ENCODE measurements around the gene HS3ST5.

The HS3ST5 gene

DNA sequence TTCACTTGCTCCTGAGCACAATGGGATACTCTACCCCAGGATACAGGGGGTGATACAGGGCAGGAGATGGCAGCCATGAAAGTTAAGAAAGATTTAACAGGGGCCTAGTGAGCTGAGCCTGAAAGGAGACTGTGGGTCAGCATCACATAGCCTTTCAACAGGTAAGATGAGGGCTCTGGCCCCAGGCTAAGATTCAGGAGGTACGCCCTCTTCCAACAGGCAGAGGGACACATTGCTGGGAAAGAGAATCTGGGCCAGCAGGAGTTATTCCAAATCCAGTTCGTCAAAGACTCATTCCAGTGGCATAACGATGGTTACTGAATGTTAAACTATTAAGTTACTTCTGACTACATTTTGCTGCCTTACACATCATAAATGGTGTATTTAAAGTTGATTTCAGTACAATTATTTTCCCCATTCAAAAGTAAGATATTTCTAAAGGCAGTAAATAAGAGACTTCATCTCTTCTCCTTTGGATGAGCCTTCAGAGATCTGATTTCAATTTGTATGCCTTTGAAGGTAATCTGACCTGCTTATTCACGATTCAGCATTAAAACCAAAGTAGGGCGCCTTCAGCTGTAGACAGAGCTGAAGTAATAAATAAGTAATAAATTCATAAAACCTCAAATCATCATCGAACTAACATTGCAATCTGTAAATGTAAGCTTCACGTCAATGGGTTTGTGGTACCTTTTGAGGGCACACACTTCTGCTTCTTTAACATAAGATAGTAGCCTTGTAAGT, 62.4 kb downstream of the HS3ST5 start:
- no peak overlapping the region for H3K4me3 ChIP-seq (ENCODE audit: insufficient read depth, low read length, poor library complexity, severe bottlenecking)
- no peaks in the 10 kb centered on the region for H3K9me2 ChIP-seq (replicated peaks; ENCODE audit: insufficient read depth, low read length)
- no peaks in the 10 kb centered on the region for H4K20me1 ChIP-seq (ENCODE audit: low read depth, low read length)
- H3K27ac ChIP-seq (ENCODE audit: low read depth, low read length): no peak overlapping the region
- no peaks in the 10 kb centered on the region for H3F3A ChIP-seq (ENCODE audit: insufficient read depth)
- H3K4me2 ChIP-seq (ENCODE audit: low read depth, low read length, poor library complexity, severe bottlenecking): no peak overlapping the region
- no peaks in the 10 kb centered on the region for H3K79me2 ChIP-seq (ENCODE audit: insufficient read depth, low read length)
- H3K27me3 ChIP-seq (ENCODE audit: low read length): no peaks in the 10 kb centered on the region
- no peaks in the 10 kb centered on the region for H3K36me3 ChIP-seq (ENCODE audit: low read length)
- TF ChIP-seq, protein P1, sequence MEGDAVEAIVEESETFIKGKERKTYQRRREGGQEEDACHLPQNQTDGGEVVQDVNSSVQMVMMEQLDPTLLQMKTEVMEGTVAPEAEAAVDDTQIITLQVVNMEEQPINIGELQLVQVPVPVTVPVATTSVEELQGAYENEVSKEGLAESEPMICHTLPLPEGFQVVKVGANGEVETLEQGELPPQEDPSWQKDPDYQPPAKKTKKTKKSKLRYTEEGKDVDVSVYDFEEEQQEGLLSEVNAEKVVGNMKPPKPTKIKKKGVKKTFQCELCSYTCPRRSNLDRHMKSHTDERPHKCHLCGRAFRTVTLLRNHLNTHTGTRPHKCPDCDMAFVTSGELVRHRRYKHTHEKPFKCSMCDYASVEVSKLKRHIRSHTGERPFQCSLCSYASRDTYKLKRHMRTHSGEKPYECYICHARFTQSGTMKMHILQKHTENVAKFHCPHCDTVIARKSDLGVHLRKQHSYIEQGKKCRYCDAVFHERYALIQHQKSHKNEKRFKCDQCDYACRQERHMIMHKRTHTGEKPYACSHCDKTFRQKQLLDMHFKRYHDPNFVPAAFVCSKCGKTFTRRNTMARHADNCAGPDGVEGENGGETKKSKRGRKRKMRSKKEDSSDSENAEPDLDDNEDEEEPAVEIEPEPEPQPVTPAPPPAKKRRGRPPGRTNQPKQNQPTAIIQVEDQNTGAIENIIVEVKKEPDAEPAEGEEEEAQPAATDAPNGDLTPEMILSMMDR (IDR thresholded peaks at IDR 0.05; ENCODE audit: insufficient read depth, low read length, poor library complexity, severe bottlenecking): no peak
- no peak for TF ChIP-seq EZH2phosphoT487 (conservative IDR thresholded peaks at IDR 0.05; ENCODE audit: low read length)
- no peaks in the 10 kb centered on the region for H3K9me3 ChIP-seq (ENCODE audit: insufficient read depth, low read length)
- no peak overlapping the region for H2AFZ ChIP-seq (ENCODE audit: low read depth, low read length, severe bottlenecking)
- no peak overlapping the region for H3K9ac ChIP-seq (ENCODE audit: low read length)

DNA sequence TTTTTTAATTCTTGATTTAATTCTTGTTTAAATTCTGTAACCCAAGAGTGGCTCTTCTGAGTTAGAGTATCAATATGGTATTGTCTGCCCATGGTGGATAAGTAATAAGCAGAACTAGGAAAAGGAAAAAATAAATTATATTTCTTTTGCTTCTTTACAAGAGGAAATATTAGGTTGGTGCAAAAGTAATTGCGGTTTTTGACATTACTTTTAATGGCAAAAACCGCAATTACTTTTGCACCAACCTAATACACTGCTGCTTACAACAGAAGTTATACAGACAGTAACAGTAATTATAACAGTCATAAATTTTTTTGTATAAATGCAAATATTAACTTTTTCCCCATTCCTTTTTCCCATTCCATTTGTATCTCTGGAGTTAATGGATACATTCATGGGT, 65.6 kb downstream of the HS3ST5 start:
- H2AFZ ChIP-seq (ENCODE audit: low read depth, low read length, severe bottlenecking): no peak overlapping the region
- no peaks in the 10 kb centered on the region for H3F3A ChIP-seq (ENCODE audit: insufficient read depth)
- H3K27me3 ChIP-seq (ENCODE audit: low read length): no peaks in the 10 kb centered on the region
- no peaks in the 10 kb centered on the region for H4K20me1 ChIP-seq (ENCODE audit: low read depth, low read length)
- H3K79me2 ChIP-seq (ENCODE audit: insufficient read depth, low read length): no peaks in the 10 kb centered on the region
- no peaks in the 10 kb centered on the region for H3K9me2 ChIP-seq (replicated peaks; ENCODE audit: insufficient read depth, low read length)
- no peaks in the 10 kb centered on the region for H3K36me3 ChIP-seq (ENCODE audit: low read length)
- H3K9ac ChIP-seq (ENCODE audit: low read length): no peak overlapping the region
- H3K4me2 ChIP-seq (ENCODE audit: low read depth, low read length, poor library complexity, severe bottlenecking): no peak overlapping the region
- no peak overlapping the region for H3K4me3 ChIP-seq (ENCODE audit: insufficient read depth, low read length, poor library complexity, severe bottlenecking)
- H3K27ac ChIP-seq (ENCODE audit: low read depth, low read length): no peak overlapping the region
- TF ChIP-seq, protein P1 (IDR thresholded peaks at IDR 0.05; ENCODE audit: insufficient read depth, low read length, poor library complexity, severe bottlenecking): no peak
- TF ChIP-seq EZH2phosphoT487 (conservative IDR thresholded peaks at IDR 0.05; ENCODE audit: low read length): no peak
- no peaks in the 10 kb centered on the region for H3K9me3 ChIP-seq (ENCODE audit: insufficient read depth, low read length)

DNA sequence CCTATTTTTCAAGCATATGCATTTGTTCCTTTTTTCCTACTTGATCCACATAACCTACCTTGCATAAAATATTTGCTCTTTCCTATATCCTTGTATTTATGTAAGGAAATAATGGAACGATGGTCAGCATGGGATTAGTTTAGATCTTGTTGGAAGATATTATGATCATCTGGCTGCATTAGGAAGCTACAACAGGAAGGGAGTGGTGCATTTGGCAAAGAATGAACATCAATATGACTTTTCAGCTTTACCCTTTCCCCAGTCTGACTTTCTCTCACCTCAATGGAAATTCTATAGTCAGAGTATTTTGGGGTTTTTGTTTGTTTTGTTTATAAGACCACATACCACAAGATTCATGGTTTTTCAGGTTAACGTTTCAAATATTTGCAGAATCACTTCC, 66.0 kb downstream of the HS3ST5 start:
- H3K79me2 ChIP-seq (ENCODE audit: insufficient read depth, low read length): no peaks in the 10 kb centered on the region
- no peaks in the 10 kb centered on the region for H3K27me3 ChIP-seq (ENCODE audit: low read length)
- no peak overlapping the region for H3K27ac ChIP-seq (ENCODE audit: low read depth, low read length)
- H2AFZ ChIP-seq (ENCODE audit: low read depth, low read length, severe bottlenecking): no peak overlapping the region
- no peaks in the 10 kb centered on the region for H3K9me2 ChIP-seq (replicated peaks; ENCODE audit: insufficient read depth, low read length)
- H3K9ac ChIP-seq (ENCODE audit: low read length): no peak overlapping the region
- no peaks in the 10 kb centered on the region for H3F3A ChIP-seq (ENCODE audit: insufficient read depth)
- no peak for TF ChIP-seq EZH2phosphoT487 (conservative IDR thresholded peaks at IDR 0.05; ENCODE audit: low read length)
- TF ChIP-seq, protein P1 (IDR thresholded peaks at IDR 0.05; ENCODE audit: insufficient read depth, low read length, poor library complexity, severe bottlenecking): no peak
- no peaks in the 10 kb centered on the region for H3K36me3 ChIP-seq (ENCODE audit: low read length)
- no peak overlapping the region for H3K4me2 ChIP-seq (ENCODE audit: low read depth, low read length, poor library complexity, severe bottlenecking)
- H4K20me1 ChIP-seq (ENCODE audit: low read depth, low read length): no peaks in the 10 kb centered on the region
- H3K9me3 ChIP-seq (ENCODE audit: insufficient read depth, low read length): no peaks in the 10 kb centered on the region
- no peak overlapping the region for H3K4me3 ChIP-seq (ENCODE audit: insufficient read depth, low read length, poor library complexity, severe bottlenecking)

Data from SU-DHL-6 (cell line).